ENCODE measurements around the gene RHOF.

Gene RHOF, protein sequence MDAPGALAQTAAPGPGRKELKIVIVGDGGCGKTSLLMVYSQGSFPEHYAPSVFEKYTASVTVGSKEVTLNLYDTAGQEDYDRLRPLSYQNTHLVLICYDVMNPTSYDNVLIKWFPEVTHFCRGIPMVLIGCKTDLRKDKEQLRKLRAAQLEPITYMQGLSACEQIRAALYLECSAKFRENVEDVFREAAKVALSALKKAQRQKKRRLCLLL

DNA sequence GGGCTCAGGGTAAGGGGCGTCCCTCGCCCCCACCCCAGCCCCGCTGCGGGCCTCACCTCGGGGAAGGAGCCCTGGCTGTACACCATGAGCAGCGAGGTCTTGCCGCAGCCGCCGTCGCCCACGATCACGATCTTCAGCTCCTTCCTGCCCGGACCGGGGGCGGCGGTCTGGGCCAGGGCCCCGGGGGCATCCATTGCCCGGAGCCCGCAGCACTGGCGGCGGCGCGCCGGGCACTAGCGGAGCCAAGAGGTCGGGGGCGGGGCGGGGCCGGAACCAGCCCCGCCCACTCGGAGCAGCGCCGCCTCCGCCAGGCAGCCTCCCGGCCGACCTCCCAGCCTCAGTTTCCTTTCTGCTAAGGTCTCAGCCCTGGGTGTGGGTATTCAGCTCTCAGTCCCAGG is at the start of gene RHOF:
RHOF (minus strand) TSS at position 249 of the 398 bp plus-strand sequence; CDS start at position 194, 55 bp downstream.
- peak; percentile 63 for TF ChIP-seq MYC (IDR thresholded peaks at IDR 0.05; ENCODE audit: low read depth, low read length)
- TF ChIP-seq POLR2A (IDR thresholded peaks at IDR 0.05; ENCODE audit: extremely low read depth, insufficient read length) = peak; percentile 46
- TF ChIP-seq, protein P1, sequence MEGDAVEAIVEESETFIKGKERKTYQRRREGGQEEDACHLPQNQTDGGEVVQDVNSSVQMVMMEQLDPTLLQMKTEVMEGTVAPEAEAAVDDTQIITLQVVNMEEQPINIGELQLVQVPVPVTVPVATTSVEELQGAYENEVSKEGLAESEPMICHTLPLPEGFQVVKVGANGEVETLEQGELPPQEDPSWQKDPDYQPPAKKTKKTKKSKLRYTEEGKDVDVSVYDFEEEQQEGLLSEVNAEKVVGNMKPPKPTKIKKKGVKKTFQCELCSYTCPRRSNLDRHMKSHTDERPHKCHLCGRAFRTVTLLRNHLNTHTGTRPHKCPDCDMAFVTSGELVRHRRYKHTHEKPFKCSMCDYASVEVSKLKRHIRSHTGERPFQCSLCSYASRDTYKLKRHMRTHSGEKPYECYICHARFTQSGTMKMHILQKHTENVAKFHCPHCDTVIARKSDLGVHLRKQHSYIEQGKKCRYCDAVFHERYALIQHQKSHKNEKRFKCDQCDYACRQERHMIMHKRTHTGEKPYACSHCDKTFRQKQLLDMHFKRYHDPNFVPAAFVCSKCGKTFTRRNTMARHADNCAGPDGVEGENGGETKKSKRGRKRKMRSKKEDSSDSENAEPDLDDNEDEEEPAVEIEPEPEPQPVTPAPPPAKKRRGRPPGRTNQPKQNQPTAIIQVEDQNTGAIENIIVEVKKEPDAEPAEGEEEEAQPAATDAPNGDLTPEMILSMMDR (IDR thresholded peaks at IDR 0.05; ENCODE audit: low read depth, low read length) = no peak
- TF ChIP-seq, protein P2, sequence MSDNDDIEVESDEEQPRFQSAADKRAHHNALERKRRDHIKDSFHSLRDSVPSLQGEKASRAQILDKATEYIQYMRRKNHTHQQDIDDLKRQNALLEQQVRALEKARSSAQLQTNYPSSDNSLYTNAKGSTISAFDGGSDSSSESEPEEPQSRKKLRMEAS (IDR thresholded peaks at IDR 0.05; ENCODE audit: low read depth, low read length) = peak; percentile 29; the same call in 1 of the 2 replicates
- peak within 1 kb of the TSS; percentile 72 for H3K4me3 ChIP-seq (ENCODE audit: low read depth, low read length)
- DNase-seq (ENCODE audit: low read depth) = no peak

DNA sequence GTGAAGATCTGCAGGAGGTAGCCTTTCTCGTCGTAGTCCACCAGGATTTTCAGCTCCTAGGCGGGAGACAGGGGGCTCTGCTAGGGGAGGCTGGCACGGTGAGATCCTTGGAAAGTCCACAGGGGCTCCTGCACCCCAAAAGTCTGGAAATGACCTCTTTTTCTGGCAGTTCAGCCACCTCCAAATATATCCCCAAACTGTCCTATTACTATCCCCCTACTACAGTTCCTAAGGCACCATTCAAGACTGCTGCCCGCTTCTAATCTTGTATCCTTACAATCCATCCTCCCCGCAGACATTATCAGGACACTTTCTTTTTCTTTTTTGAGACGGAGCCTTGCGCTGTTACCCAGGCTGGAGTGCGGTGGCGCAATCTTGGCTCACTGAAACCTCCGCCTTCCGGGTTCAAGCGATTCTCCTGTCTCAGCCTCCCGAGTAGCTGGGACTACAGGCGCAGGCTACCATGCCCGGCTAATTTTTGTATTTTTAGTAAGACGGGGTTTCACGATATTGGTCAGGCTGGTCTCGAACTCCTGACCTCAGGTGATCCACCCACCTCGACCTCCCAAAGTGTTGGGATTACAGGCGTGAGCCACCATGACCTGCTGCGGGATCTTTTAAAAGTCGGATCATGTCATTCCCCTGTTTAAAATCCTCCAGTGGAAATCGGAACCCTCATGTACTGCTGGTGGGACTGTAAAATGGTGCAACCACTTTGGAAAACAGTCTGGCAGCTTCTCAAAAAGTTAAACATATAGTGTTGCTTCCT is 46.7 kb upstream of the RHOF start:
- peak overlapping the region; percentile 85 for H3K4me3 ChIP-seq (ENCODE audit: low read depth, low read length)
- no peak for TF ChIP-seq POLR2A (IDR thresholded peaks at IDR 0.05; ENCODE audit: extremely low read depth, insufficient read length)
- TF ChIP-seq, protein P1 (IDR thresholded peaks at IDR 0.05; ENCODE audit: low read depth, low read length) = peak; percentile 0
- DNase-seq (ENCODE audit: low read depth) = peak; percentile 74

DNA sequence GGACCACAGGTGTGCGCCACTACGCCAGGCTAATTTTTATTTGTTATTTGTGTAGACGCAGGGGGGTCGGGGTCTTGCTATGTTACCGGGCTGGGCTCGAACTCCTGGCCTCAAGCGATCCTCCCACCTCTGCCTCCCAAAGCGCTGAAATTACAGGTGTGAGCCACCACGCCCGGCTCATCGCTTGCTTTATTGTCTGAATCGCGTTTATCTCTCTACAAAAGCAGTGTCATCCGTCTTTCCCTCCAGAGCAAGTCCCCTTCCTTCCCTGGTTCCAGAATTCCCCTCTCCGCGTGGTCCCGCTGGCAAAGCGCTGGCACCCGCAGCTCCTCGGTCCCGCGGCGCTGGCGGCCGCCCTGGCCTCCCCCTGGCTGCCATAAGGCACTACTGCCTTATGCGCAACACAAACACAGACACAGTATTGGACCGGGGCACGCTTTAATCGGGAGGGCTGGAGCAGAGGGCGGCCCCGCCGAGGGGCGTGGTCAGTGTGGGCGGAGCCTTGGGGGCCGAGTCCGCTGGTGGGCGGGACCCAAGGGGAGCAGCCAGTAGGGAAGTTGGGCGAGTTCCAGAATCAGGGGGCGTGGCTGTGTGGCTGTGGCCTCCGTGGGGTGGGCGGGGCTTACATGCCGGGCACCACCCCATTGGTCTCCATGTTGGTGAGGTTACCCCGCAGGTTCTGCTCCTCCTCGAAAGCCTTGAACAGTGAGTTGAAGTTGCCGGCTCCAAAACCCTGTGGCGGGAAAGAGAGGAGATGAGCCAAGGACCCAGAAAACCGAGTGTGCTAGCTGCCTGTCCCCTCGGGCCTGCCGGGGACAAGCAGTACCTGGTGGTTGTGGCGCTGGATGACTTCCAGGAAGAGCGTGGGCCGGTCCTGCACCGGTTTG is 45.9 kb upstream of the RHOF start:
- DNase-seq (ENCODE audit: low read depth) = peak; percentile 99
- TF ChIP-seq POLR2A (IDR thresholded peaks at IDR 0.05; ENCODE audit: extremely low read depth, insufficient read length) = peak; percentile 79
- peak; percentile 58; the same call in 1 of the 2 replicates for TF ChIP-seq MYC (IDR thresholded peaks at IDR 0.05; ENCODE audit: low read depth, low read length)
- TF ChIP-seq, protein P2 (IDR thresholded peaks at IDR 0.05; ENCODE audit: low read depth, low read length) = peak; percentile 73; the same call in 1 of the 2 replicates
- TF ChIP-seq, protein P1 (IDR thresholded peaks at IDR 0.05; ENCODE audit: low read depth, low read length) = peak; percentile 42
- peak overlapping the region; percentile 85 for H3K4me3 ChIP-seq (ENCODE audit: low read depth, low read length)

DNA sequence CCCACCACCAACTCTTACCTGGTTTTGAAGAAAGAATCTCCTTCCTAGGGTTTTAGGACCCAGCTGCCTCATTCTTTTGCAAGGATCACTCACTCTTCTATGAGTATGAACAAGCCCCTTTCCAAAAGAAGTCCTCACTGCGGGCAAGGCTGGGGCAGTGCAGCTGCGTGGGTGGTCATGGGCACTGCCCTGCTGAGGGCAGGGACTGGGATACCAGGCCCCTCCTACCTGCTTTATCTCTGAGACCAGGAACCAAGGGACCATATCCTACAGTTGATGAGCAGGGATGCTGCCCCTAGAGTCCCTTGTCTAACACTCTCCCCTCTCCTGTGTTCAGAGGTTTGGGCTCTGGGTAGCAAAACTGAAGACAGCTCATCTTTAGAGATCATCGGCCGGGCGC is 44.6 kb upstream of the RHOF start:
- TF ChIP-seq, protein P2 (IDR thresholded peaks at IDR 0.05; ENCODE audit: low read depth, low read length) = no peak
- no peak for TF ChIP-seq MYC (IDR thresholded peaks at IDR 0.05; ENCODE audit: low read depth, low read length)
- TF ChIP-seq, protein P1 (IDR thresholded peaks at IDR 0.05; ENCODE audit: low read depth, low read length) = no peak
- no peak for TF ChIP-seq POLR2A (IDR thresholded peaks at IDR 0.05; ENCODE audit: extremely low read depth, insufficient read length)
- H3K4me3 ChIP-seq (ENCODE audit: low read depth, low read length) = no peak overlapping the region
- DNase-seq (ENCODE audit: low read depth) = no peak

DNA sequence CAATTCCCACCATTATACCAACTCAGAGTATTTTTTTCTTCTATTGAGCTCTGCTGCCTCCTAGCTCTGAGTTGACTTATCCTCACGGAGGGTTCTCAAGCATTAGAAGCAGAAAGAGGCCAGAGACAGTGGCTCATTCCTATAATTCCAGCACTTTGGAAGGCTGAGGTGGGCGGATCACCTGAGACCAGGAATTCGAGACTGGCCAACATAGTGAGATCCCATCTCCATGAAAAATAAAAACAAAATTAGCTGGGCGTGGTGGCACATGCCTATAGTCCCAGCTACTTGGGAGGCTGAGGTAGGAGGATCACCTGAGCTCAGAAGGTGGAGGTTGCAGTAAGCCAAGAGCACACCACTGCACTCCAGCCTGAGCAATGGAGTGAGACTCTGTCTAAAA is 44.2 kb upstream of the RHOF start:
- TF ChIP-seq, protein P2 (IDR thresholded peaks at IDR 0.05; ENCODE audit: low read depth, low read length) = no peak
- TF ChIP-seq, protein P1 (IDR thresholded peaks at IDR 0.05; ENCODE audit: low read depth, low read length) = no peak
- TF ChIP-seq MYC (IDR thresholded peaks at IDR 0.05; ENCODE audit: low read depth, low read length) (no peak), POLR2A (IDR thresholded peaks at IDR 0.05; ENCODE audit: extremely low read depth, insufficient read length) (no peak)
- no peak overlapping the region for H3K4me3 ChIP-seq (ENCODE audit: low read depth, low read length)
- DNase-seq (ENCODE audit: low read depth) = no peak
